T-helper 17 cell (primary cell): ENCODE measurements around the gene MIA3. TPM values are rescaled to one million over a fixed set of nuclear protein-coding genes. Genes with fewer than 3 reads are reported as not detected.

Experiments
- ATAC-seq: fragments of 150-1000 bp; cut with Tn5 transposase; 2 replicates; pipeline ENCODE4 v1.10.0; 2021; ENCODE audit warnings: mild to moderate bottlenecking, moderate library complexity
- DNase-seq, 3 donors: peaks; one replicate each; pipeline versions ENCODE4 v3.0.0 to v3.0.0-alpha.2; 2020 to 2021
- H3K9me3 ChIP-seq: one replicate; pipeline ENCODE4 v1.7.0; 2013; ENCODE audit warnings: low read length, mild to moderate bottlenecking; ENCODE audit not compliant: control insufficient read depth, poor library complexity, severe bottlenecking
- H3K27ac Mint-ChIP-seq: one replicate; pipeline ENCODE4 v1.8.0; 2022; ENCODE audit warnings: mild to moderate bottlenecking, moderate library complexity, mixed read lengths
- H3K27me3 Mint-ChIP-seq: one replicate; pipeline ENCODE4 v1.8.0; 2022; ENCODE audit warnings: mixed read lengths
- H3K36me3 Mint-ChIP-seq: one replicate; pipeline ENCODE4 v1.8.0; 2022; ENCODE audit warnings: low read depth, mixed read lengths
- H3K4me1 Mint-ChIP-seq: one replicate; pipeline ENCODE4 v1.8.0; 2022; ENCODE audit warnings: mild to moderate bottlenecking, mixed read lengths
- H3K4me3 Mint-ChIP-seq: one replicate; pipeline ENCODE4 v1.8.0; 2022; ENCODE audit warnings: mild to moderate bottlenecking, moderate library complexity, mixed read lengths
- total RNA-seq, 4 donors: library from RNA in 2 of 4; stranded (reverse) in 2 of 4; gene quantifications; one replicate each; pipeline ENCODE4 v1.2.3 and lab custom pipeline; 2022 to 2026

The MIA3 gene
- total RNA-seq, 2 donors from 2014 or later, result 83.2 to 102 TPM

- Mint-ChIP-seq H3K4me1 (peaks cover 23% of the 10 kb centered on the region), H3K4me3 (no peak overlapping the region), H3K27me3 (no peaks in the 10 kb centered on the region), H3K27ac (no peak overlapping the region), H3K36me3 (peaks cover 4% of the 10 kb centered on the region)
- no peak for DNase-seq
- no peak for ATAC-seq
- no peaks in the 10 kb centered on the region for H3K9me3 ChIP-seq
Observed at GRCh38 chr1:222704260-222704659, 86.4 kb downstream of the MIA3 start.

- Mint-ChIP-seq H3K27ac (no peak overlapping the region), H3K36me3 (peaks cover 4% of the 10 kb centered on the region), H3K4me3 (no peak overlapping the region), H3K4me1 (peaks cover 37% of the 10 kb centered on the region), H3K27me3 (no peaks in the 10 kb centered on the region)
- DNase-seq (no peak), ATAC-seq (no peak)
- no peaks in the 10 kb centered on the region for H3K9me3 ChIP-seq
Observed at GRCh38 chr1:222706815-222707214, 88.9 kb downstream of the MIA3 start.

- no peak overlapping the region for H3K27ac Mint-ChIP-seq
- H3K4me1 Mint-ChIP-seq, result peaks cover 41% of the 10 kb centered on the region
- H3K27me3 Mint-ChIP-seq, result no peaks in the 10 kb centered on the region
- no peaks in the 10 kb centered on the region for H3K9me3 ChIP-seq
- no peaks in the 10 kb centered on the region for H3K36me3 Mint-ChIP-seq
- H3K4me3 Mint-ChIP-seq, result peak overlapping the region; percentile 73
- ATAC-seq (no peak), DNase-seq (no peak)
Observed at GRCh38 chr1:222709700-222710153, 91.8 kb downstream of the MIA3 start.

GRCh38 chr1:222711319-222712252 lies 93.7 kb downstream of the MIA3 start:
- ATAC-seq, result peak; percentile 35

GRCh38 chr1:222712253-222713090 lies 94.6 kb downstream of the MIA3 start, which contains the start of the genes AIDA and BROX:
Gene AIDA (minus strand): TSS chr1:222712491. CDS start chr1:222712317, 174 bp downstream.
Gene BROX (plus strand): TSS chr1:222712564. CDS start chr1:222715700, 3,136 bp downstream.
- peaks cover 2% of the 10 kb centered on the region for H3K36me3 Mint-ChIP-seq
- peak within 1 kb of the TSS; percentile 100 for H3K27ac Mint-ChIP-seq
- H3K9me3 ChIP-seq, result no peaks in the 10 kb centered on the region
- peaks cover 33% of the 10 kb centered on the region for H3K4me1 Mint-ChIP-seq
- peak; percentile 81 for ATAC-seq
- no peaks in the 10 kb centered on the region for H3K27me3 Mint-ChIP-seq
- DNase-seq, result peak; percentile 89 to 98 (median 93)
- peak within 1 kb of the TSS; percentile 100 for H3K4me3 Mint-ChIP-seq

More at GRCh38 chr1:222711319-222712252, 93.7 kb downstream of the MIA3 start:
- H3K27me3 Mint-ChIP-seq, result no peaks in the 10 kb centered on the region
- peak; percentile 24 to 46 (median 29) for DNase-seq
- H3K36me3 Mint-ChIP-seq, result peaks cover under 1% of the 10 kb centered on the region
- peak overlapping the region; percentile 100 for H3K4me3 Mint-ChIP-seq
- H3K27ac Mint-ChIP-seq, result peak overlapping the region; percentile 100
- peaks cover 33% of the 10 kb centered on the region for H3K4me1 Mint-ChIP-seq
- H3K9me3 ChIP-seq, result no peaks in the 10 kb centered on the region

GRCh38 chr1:222713091-222713961 lies 95.4 kb downstream of the MIA3 start:
- DNase-seq (peak; percentile 79 to 88 (median 85)), ATAC-seq (peak; percentile 74)
- peaks cover 37% of the 10 kb centered on the region for H3K4me1 Mint-ChIP-seq
- H3K36me3 Mint-ChIP-seq, result peaks cover 5% of the 10 kb centered on the region
- H3K27me3 Mint-ChIP-seq, result no peaks in the 10 kb centered on the region
- H3K27ac Mint-ChIP-seq, result peak overlapping the region; percentile 100
- peak overlapping the region; percentile 100 for H3K4me3 Mint-ChIP-seq
- no peaks in the 10 kb centered on the region for H3K9me3 ChIP-seq

- peak overlapping the region; percentile 47 for H3K27ac Mint-ChIP-seq
- no peak overlapping the region for H3K4me3 Mint-ChIP-seq
- peaks cover 28% of the 10 kb centered on the region for H3K4me1 Mint-ChIP-seq
- ATAC-seq (no peak), DNase-seq (no peak)
- H3K9me3 ChIP-seq, result no peaks in the 10 kb centered on the region
- peaks cover 8% of the 10 kb centered on the region for H3K36me3 Mint-ChIP-seq
- H3K27me3 Mint-ChIP-seq, result no peaks in the 10 kb centered on the region
Observed at GRCh38 chr1:222716393-222716792, 98.5 kb downstream of the MIA3 start.

Other genes with a start within 250 kb of the MIA3 start
- under 1 TPM; 0.27 to 0.39 TPM for gene HHIPL2, start 70.0 kb upstream of the MIA3 start, total RNA-seq
- gene TAF1A, start 28.2 kb upstream of the MIA3 start, total RNA-seq, result 1 to 10 TPM; 4.0 to 4.1 TPM
- gene AIDA, start 94.4 kb downstream of the MIA3 start, total RNA-seq, result 10 to 100 TPM; 43.8 to 48.0 TPM
- gene BROX, start 94.5 kb downstream of the MIA3 start, total RNA-seq, result 10 to 100 TPM; 46.8 to 54.0 TPM
- under 1 TPM in 1 of 2 donors, not detected in 1; 0.50 TPM for gene FAM177B, start 119.1 kb downstream of the MIA3 start, total RNA-seq
- 1 to 10 TPM; 1.9 to 2.5 TPM for gene DISP1, start 196.9 kb downstream of the MIA3 start, total RNA-seq